Endodermal cell (in vitro differentiated cells): ENCODE measurements around the gene PRPH. TPM values are rescaled to one million over a fixed set of nuclear protein-coding genes. Genes with fewer than 3 reads are reported as not detected.

ENCODE experiments used
- DNase-seq: peaks from one replicate; pipeline ENCODE4 v3.0.0-alpha.2; 2017
- H3K27ac ChIP-seq: 2 replicates; pipeline ENCODE4 v1.5.1; 2013; ENCODE audit warnings: mild to moderate bottlenecking, low read depth, low read length, moderate library complexity
- H3K27me3 ChIP-seq: 2 replicates; pipeline ENCODE4 v1.6.1; 2013; ENCODE audit warnings: mild to moderate bottlenecking, low read length, moderate library complexity; ENCODE audit not compliant: insufficient read depth, control insufficient read depth, poor library complexity, severe bottlenecking
- H3K36me3 ChIP-seq: 2 replicates; pipeline ENCODE4 v1.7.0; 2013; ENCODE audit warnings: mild to moderate bottlenecking, low read length, moderate library complexity; ENCODE audit not compliant: control insufficient read depth, insufficient read depth
- H3K4me1 ChIP-seq: one replicate; pipeline ENCODE4 v1.7.0; 2013; ENCODE audit warnings: low read length; ENCODE audit not compliant: control insufficient read depth, insufficient read depth
- H3K4me3 ChIP-seq: 2 replicates; pipeline ENCODE4 v1.5.1; 2013; ENCODE audit warnings: mild to moderate bottlenecking, low read length, moderate library complexity
- H3K9ac ChIP-seq: 2 replicates; pipeline ENCODE4 v1.6.1; 2013; ENCODE audit warnings: mild to moderate bottlenecking, low read length, moderate library complexity; ENCODE audit not compliant: poor library complexity, severe bottlenecking; ENCODE audit errors: extremely low read depth
- H3K9me3 ChIP-seq: 2 replicates; pipeline ENCODE4 v1.6.1; 2013; ENCODE audit warnings: mild to moderate bottlenecking, low read length, moderate library complexity; ENCODE audit not compliant: control insufficient read depth
- H3K27ac Mint-ChIP-seq: 2 replicates; pipeline ENCODE4 v1.8.0; 2020; ENCODE audit warnings: mixed read lengths
- H3K27me3 Mint-ChIP-seq: 2 replicates; pipeline ENCODE4 v1.8.0; 2021; ENCODE audit warnings: mild to moderate bottlenecking, mixed read lengths; ENCODE audit not compliant: insufficient read depth
- H3K36me3 Mint-ChIP-seq: 2 replicates; pipeline ENCODE4 v1.8.0; 2020; ENCODE audit warnings: low read depth, mixed read lengths
- H3K4me1 Mint-ChIP-seq: 2 replicates; pipeline ENCODE4 v1.8.0; 2020; ENCODE audit warnings: mixed read lengths
- H3K4me3 Mint-ChIP-seq: 2 replicates; pipeline ENCODE4 v1.8.0; 2020; ENCODE audit warnings: mild to moderate bottlenecking, moderate library complexity, mixed read lengths
- H3K9me3 Mint-ChIP-seq: 2 replicates; pipeline ENCODE4 v1.8.0; 2020; ENCODE audit warnings: mild to moderate bottlenecking, mixed read lengths
- CTCF ChIP-seq: fragments of 200-600 bp; sonication (generic); conservative IDR thresholded peaks from 2 replicates; pipeline ENCODE4 v1.5.0; 2021; ENCODE audit warnings: antibody characterized with exemption, mild to moderate bottlenecking
- WGBS, 2 experiments: methylation state at CpG; one replicate each; pipeline versions ENCODE4 v1.1.5 to v1.1.7; 2013; ENCODE audit warnings: missing lambda C conversion rate in 2 of 2, mixed read lengths in 1 of 2; ENCODE audit not compliant: insufficient coverage in 1 of 2, insufficient read length in 1 of 2; 5-methylcytosine and 5-hydroxymethylcytosine counted together
- total RNA-seq, 2 donors: library from RNA; stranded (reverse); fragmentation: NEBNext Ultra II Directional in 1 of 2; extraction: Animal tissue kit (Norgen Biotek cat#: 25700) in 1 of 2; gene quantifications; 2 replicates in 1 of 2; 3 replicates in 1 of 2; pipeline ENCODE4 v1.2.1, GENCODE V29; 2021

The PRPH gene
- total RNA-seq, 2 donors from 2014 or later, result 0.42 to 0.51 TPM

GRCh38 chr12:49339464-49339861 is 44.5 kb downstream of the PRPH start:
- H3K27me3 Mint-ChIP-seq, result peaks cover 99% of the 10 kb centered on the region
- H3K9me3 Mint-ChIP-seq, result no peaks in the 10 kb centered on the region
- Histone ChIP-seq H3K4me1 (peaks cover 5% of the 10 kb centered on the region), H3K4me3 (no peak overlapping the region), H3K9me3 (no peaks in the 10 kb centered on the region), H3K36me3 (no peaks in the 10 kb centered on the region), H3K27ac (peak overlapping the region; percentile 90), H3K9ac (no peak overlapping the region), H3K27me3 (peaks cover 100% of the 10 kb centered on the region)
- 38 to 40% methylated on average over 1 to 5 of the region's 5 CpGs for WGBS, 2 experiments
- H3K4me3 Mint-ChIP-seq, result no peak overlapping the region
- DNase-seq, result peak; percentile 86
- H3K27ac Mint-ChIP-seq, result no peak overlapping the region
- no peaks in the 10 kb centered on the region for H3K36me3 Mint-ChIP-seq
- no peak for TF ChIP-seq CTCF
- H3K4me1 Mint-ChIP-seq, result peaks cover 20% of the 10 kb centered on the region

GRCh38 chr12:49340095-49340870 is 45.3 kb downstream of the PRPH start:
- H3K4me3 Mint-ChIP-seq, result no peak overlapping the region

More at GRCh38 chr12:49340095-49340870, 45.3 kb downstream of the PRPH start:
- Histone ChIP-seq H3K27me3 (peaks cover 99% of the 10 kb centered on the region), H3K36me3 (no peaks in the 10 kb centered on the region), H3K9me3 (no peaks in the 10 kb centered on the region), H3K4me1 (peaks cover 5% of the 10 kb centered on the region), H3K9ac (no peak overlapping the region), H3K27ac (peak overlapping the region; percentile 90), H3K4me3 (no peak overlapping the region)
- Mint-ChIP-seq H3K36me3 (no peaks in the 10 kb centered on the region), H3K27me3 (peaks cover 98% of the 10 kb centered on the region), H3K9me3 (no peaks in the 10 kb centered on the region), H3K27ac (no peak overlapping the region), H3K4me1 (peaks cover 20% of the 10 kb centered on the region)
- no peak for TF ChIP-seq CTCF
- 58 to 69% methylated on average over 5 to 6 of the region's 6 CpGs for WGBS, 2 experiments
- DNase-seq, result no peak
